HG03064 (cell line): ENCODE measurements around the gene PAPPA.
A peak's percentile ranks its signal among the peaks of the same experiment; 100 is the strongest.

Experiments
- ATAC-seq: cut with Tn5 transposase; IDR thresholded peaks from one replicate; pipeline ENCODE4 v1.9.1; 2021; ENCODE audit warnings: low read depth; ENCODE audit not compliant: unreplicated experiment

PAPPA gene

GRCh38 chr9:116153765-116154333 lies at the start of gene PAPPA:
TSS of gene PAPPA (plus strand) at chr9:116153791. CDS start at chr9:116154173, 382 bp downstream.
- ATAC-seq, result no peak

GRCh38 chr9:116103976-116104820 lies 49.4 kb upstream of the PAPPA start:
- no peak for ATAC-seq

GRCh38 chr9:116112236-116112635 lies 41.4 kb upstream of the PAPPA start:
- ATAC-seq, result no peak

GRCh38 chr9:116115761-116116353 lies 37.7 kb upstream of the PAPPA start:
- no peak for ATAC-seq

GRCh38 chr9:116116393-116116792 lies 37.2 kb upstream of the PAPPA start:
- ATAC-seq, result no peak

- ATAC-seq, result no peak
Observed at GRCh38 chr9:116123171-116123570, 30.4 kb upstream of the PAPPA start.

- ATAC-seq, result no peak
Observed at GRCh38 chr9:116124472-116125040, 29.0 kb upstream of the PAPPA start.

GRCh38 chr9:116133163-116133562 lies 20.4 kb upstream of the PAPPA start:
- ATAC-seq, result no peak

- no peak for ATAC-seq
Observed at GRCh38 chr9:116134975-116135374, 18.6 kb upstream of the PAPPA start.

- ATAC-seq, result no peak
Observed at GRCh38 chr9:116137010-116137409, 16.6 kb upstream of the PAPPA start.

- ATAC-seq, result no peak
Observed at GRCh38 chr9:116137581-116137980, 16.0 kb upstream of the PAPPA start.

- ATAC-seq, result no peak
Observed at GRCh38 chr9:116141864-116142561, 11.6 kb upstream of the PAPPA start.

GRCh38 chr9:116142706-116143492 lies 10.7 kb upstream of the PAPPA start:
- no peak for ATAC-seq

- ATAC-seq, result no peak
Observed at GRCh38 chr9:116144038-116144437, 9.6 kb upstream of the PAPPA start.

- ATAC-seq, result no peak
Observed at GRCh38 chr9:116144555-116144954, 9.0 kb upstream of the PAPPA start.

GRCh38 chr9:116145036-116145435 lies 8.6 kb upstream of the PAPPA start:
- no peak for ATAC-seq

- no peak for ATAC-seq
Observed at GRCh38 chr9:116147821-116148220, 5.8 kb upstream of the PAPPA start.

GRCh38 chr9:116149844-116150243 lies 3.7 kb upstream of the PAPPA start:
- peak; percentile 56 for ATAC-seq

- no peak for ATAC-seq
Observed at GRCh38 chr9:116151199-116151598, 2.4 kb upstream of the PAPPA start.

- no peak for ATAC-seq
Observed at GRCh38 chr9:116151966-116152381, 1.6 kb upstream of the PAPPA start.
